ENCODE results near the gene HAUS2.

GRCh38 chr15:42616107-42616506, 67.5 kb downstream of the HAUS2 start:
- TF ChIP-seq CTCF (IDR thresholded peaks at IDR 0.05; ENCODE audit: insufficient read depth, low read length, poor library complexity, severe bottlenecking) (no peak), EZH2phosphoT487 (conservative IDR thresholded peaks at IDR 0.05; ENCODE audit: low read length) (no peak)
